Measurements from ENCODE around the gene SLC15A4.
A peak's percentile ranks its signal among the peaks of the same experiment; 100 is the strongest.
"Not testable (repeated sequence)": the region's sequence is repeated elsewhere in the genome, so short reads cannot be mapped to it uniquely, and the experiment has no call there.

SLC15A4 gene

GRCh38 chr12:128843538-128843937 is 19.8 kb upstream of the SLC15A4 start:
- DNase-seq, result no peak

GRCh38 chr12:128842579-128842978 is 18.8 kb upstream of the SLC15A4 start:
- no peak for DNase-seq

- no peak for DNase-seq
These were observed 17.2 kb upstream of the SLC15A4 start for GRCh38 chr12:128840862-128841468.

DNA sequence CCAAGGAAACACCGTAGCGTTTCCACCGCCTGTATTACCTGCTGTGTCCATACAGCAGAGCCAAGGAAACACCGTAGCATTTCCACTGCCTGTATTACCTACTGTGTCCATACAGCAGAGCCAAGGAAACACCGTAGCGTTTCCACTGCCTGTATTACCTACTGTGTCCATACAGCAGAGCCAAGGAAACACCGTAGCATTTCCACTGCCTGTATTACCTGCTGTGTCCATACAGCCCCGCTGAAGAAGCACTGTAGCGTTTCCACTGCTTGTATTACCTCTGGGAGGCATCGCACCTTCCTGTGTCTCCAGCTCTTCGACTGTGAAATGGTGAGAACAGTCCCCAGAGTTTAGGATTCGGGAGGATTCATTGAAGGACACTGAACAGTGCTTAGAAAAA is 16.1 kb upstream of the SLC15A4 start:
- DNase-seq, result not testable (repeated sequence)

DNA sequence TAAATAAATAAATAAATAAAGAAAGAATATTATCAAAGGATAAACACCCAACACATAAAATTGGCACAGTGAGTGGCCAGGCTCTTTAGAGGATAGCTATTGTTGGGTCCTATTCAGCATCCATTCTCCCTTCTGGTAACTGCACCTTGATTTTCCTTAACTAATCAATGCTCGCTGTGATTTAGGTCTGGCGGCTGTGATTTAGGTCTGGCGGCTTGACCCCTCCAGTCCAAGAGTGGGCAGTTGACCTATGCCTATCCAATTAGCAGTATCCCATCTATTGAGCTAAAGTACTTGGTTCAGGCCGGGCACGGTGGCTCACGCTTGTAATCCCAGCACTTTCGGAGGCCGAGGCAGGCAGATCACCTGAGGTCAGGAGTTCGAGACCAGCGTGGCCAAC is 9.7 kb upstream of the SLC15A4 start:
- DNase-seq, result no peak

DNA sequence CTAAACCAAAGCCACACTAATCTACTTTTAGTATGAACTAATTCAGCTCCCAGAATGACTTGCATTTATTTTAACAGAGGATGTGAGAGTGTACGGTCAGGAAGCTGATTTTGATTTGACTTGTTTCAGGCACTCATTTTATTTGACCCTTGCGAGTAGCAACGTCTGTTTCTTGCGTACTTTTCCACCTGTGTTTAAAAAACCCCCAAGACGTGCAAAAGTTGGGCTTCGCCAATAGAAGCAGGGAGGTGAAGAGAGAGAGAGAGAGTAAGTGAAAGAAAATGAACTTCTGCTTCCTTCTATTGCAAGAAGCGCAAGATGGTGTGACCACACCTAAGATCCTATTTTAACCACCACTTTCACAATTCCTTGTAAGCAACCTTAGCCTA is 6.7 kb upstream of the SLC15A4 start:
- DNase-seq, result peak in 1 of 5 experiments; percentile 73

- DNase-seq, result peak in 1 of 5 experiments; percentile 79
These were observed 6.2 kb upstream of the SLC15A4 start for GRCh38 chr12:128829861-128830504.

DNA sequence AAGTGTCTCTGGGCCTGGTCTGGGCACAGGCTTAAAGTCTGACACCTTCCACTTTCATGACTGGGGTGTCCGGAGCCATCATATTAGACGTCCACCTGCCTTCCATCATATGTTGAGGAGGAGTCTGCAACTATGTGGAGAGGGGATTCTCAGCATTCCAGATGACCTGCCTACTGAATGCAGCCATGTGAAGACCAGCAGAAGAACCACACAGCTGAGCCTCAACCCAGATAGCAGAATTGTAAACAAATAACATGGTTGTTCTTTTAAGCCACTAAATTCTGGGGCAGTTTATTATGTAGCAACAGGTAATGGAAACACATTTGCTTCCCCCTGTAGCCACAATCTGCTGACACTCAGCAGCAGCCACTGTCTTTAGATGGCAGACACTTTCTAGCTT is 4.0 kb upstream of the SLC15A4 start:
- no peak for DNase-seq

GRCh38 chr12:128825835-128826234 is 2.1 kb upstream of the SLC15A4 start:
- no peak for DNase-seq

- DNase-seq, result no peak
These were observed 392 bp downstream of the SLC15A4 start for GRCh38 chr12:128823216-128823915.

DNA sequence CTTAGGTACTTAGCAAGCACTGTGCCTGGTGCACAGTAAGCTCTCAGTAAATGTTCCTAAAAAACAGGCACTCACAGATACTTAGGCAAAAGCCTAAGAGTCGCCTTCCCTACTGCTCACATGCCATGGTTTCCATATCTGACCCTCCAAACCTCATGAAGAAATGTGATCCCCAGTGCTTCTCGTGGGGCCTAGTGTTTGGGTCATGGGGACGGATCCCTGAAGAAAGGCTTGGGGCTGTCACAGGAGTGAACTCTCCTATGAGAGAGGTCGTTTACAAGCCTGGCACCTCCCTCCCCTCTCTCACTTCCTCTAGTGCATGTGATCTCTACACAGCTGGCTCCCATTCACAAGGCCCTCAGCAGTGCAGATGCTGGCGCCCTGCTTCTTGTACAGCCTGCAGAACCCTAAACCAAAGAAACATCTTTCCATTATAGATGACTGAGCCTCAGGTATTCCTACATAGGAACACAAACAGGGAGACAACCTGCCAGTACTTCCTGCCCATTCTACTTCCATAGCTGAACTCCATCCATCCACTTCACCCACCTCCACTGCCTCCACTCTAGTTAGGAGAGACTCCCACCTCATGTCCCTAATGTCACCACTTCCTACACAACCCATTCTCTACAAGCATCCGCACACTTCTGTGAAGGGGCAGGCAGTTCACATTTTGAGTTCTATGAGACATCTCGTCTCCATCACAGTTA is 2.9 kb downstream of the SLC15A4 start:
- peak in 1 of 5 experiments; percentile 56 for DNase-seq

- DNase-seq, result no peak
These were observed 3.5 kb downstream of the SLC15A4 start for GRCh38 chr12:128820253-128820652.

DNA sequence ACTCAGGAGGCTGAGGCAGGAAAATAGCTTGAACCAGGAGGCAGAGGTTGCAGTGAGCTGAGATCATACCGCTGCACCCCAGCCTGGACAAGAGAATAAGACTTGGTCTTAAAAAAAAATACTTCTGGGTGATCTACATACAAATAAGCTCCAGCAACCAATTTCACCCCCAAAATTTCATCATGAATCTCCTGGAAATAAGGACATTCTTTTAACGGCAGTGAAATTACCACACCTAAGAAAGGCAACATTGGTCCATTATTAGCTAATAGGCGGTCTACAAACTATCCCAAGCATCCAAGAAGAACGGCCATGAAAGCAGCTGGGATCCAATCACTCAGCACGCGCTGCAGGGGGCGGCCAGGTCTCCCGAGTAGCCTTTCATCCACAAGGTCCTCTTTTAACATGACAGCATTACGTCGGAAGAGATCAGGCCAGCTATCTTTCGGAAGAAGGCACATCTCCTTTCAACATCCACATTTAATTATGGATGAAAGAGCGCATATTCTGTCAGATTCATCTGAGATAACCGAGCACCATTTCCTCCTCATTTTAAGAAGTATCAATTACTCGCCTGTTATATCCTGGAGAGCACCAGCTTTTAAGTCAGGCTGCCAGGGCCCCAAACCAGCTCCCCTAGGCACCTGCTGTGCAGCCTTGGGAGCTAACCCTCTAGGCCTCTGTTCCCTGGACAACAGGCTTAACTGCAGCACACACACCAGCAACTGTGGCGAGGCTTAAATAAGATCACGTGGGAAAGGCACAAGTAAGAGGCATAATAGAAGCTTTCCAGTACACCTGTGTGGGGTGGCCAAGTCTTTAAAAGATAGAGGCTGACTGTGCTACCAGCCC is 4.2 kb downstream of the SLC15A4 start:
- no peak for DNase-seq

- no peak for DNase-seq
These were observed 5.4 kb downstream of the SLC15A4 start for GRCh38 chr12:128818065-128819022.

- peak in 1 of 5 experiments; percentile 30 for DNase-seq
These were observed 6.4 kb downstream of the SLC15A4 start for GRCh38 chr12:128817111-128818015.

DNA sequence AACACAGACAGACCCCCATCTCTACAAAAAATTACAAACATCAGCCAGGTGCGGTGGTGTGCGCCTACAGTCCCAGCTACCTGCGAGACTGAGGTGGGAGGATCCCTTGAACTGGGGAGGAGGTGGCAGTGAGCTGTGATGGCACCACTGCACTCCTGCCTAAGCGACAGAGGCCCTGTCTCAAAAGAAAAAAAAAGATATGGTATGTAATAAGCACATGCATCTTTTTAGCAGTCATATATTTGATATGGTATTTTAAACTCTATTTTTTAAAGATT is 7.2 kb downstream of the SLC15A4 start:
- DNase-seq, result no peak

GRCh38 chr12:128815779-128816642 is 7.7 kb downstream of the SLC15A4 start:
- DNase-seq, result no peak

DNA sequence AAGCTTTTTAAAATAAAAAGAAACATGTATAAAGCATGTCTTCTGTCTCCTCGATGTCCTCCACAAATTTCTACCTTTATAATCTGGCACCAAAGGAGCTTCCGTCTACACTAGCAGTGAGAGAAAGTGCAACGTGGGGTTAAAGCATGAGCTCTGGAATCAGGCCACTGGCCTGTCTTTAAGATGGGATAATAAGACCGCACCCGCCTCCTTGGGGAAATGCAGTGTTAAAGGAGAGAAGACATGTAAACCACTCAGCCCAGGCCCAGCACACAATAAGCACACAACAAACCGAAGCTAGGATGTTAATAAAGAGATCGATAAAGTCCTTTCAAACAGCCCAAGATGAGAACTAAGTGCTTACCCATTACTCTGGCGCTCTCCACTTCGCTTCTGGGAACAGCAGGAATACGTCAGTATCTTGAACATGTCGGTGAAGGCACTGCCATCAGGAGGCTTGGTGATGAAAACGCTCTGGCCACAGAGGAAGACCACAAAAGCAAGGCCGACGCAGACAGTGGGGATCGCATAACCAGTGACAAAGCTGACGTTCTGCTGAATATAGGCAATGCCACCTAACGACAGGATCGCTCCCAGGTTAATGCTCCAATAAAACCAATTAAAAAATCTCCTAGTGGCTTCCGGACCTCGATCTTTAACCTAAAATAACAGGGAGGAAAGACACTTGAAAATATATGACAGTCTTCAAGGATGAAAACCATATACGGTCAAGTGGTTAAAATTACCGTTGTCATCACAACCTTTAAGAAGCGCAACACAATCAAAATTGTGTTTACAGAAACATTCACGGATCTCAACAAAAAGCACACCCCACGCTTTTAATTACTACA is 9.1 kb downstream of the SLC15A4 start:
- DNase-seq, result no peak
